Esophagus squamous epithelium (tissue), 4 donors: ENCODE data around the gene TP53AIP1.

Experiments
- POLR2A ChIP-seq, 4 donors: fragments of 450-650 bp; IDR thresholded peaks; one replicate each; pipeline ENCODE4 v1.6.1; 2017; ENCODE audit warnings: antibody characterized with exemption in 4 of 4, mild to moderate bottlenecking in 4 of 4, moderate library complexity in 3 of 4
- TF ChIP-seq, protein P1 (sequence below), 6 experiments: fragments of 450-650 bp in 4 of 6; fragments of 200-600 bp in 2 of 6; sonication (generic) in 2 of 6; IDR thresholded peaks; one replicate each; pipeline ENCODE4 v1.5.1; 2016 to 2019; ENCODE audit warnings: antibody characterized with exemption in 6 of 6, mild to moderate bottlenecking in 4 of 6, moderate library complexity in 4 of 6

DNA sequence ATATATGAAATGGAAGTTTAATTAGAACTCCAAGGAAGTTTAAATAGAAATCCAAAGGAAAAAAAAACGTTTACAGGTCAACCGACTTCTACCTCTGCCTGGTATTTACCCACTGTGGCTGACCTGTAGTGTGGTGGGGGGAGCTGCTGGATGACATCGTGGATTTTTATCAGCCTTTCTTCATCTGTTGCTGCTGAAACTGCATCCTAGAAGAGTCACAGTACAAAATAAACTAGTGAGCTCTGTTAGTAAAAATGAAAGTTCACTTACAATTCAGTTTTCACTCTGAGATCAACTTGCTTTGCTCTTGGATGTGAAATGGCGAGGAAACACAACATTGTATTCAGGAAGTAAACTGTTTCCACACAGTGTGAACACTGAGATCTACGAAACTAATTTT, 43.2 kb upstream of the TP53AIP1 start:
- TF ChIP-seq, protein P1, sequence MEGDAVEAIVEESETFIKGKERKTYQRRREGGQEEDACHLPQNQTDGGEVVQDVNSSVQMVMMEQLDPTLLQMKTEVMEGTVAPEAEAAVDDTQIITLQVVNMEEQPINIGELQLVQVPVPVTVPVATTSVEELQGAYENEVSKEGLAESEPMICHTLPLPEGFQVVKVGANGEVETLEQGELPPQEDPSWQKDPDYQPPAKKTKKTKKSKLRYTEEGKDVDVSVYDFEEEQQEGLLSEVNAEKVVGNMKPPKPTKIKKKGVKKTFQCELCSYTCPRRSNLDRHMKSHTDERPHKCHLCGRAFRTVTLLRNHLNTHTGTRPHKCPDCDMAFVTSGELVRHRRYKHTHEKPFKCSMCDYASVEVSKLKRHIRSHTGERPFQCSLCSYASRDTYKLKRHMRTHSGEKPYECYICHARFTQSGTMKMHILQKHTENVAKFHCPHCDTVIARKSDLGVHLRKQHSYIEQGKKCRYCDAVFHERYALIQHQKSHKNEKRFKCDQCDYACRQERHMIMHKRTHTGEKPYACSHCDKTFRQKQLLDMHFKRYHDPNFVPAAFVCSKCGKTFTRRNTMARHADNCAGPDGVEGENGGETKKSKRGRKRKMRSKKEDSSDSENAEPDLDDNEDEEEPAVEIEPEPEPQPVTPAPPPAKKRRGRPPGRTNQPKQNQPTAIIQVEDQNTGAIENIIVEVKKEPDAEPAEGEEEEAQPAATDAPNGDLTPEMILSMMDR (IDR thresholded peaks at IDR 0.05): no peak
- TF ChIP-seq POLR2A (IDR thresholded peaks at IDR 0.05): no peak
